HEK293 (cell line): ENCODE measurements around the gene ERBB4.

Source experiments
- YY1 ChIP-seq: fragments of 450-650 bp; formaldehyde crosslinking; IDR thresholded peaks from 2 replicates; pipeline ENCODE4 v1.5.1; 2018; ENCODE audit warnings: missing biosample characterization, missing genetic modification characterization
- ZNF121 ChIP-seq: fragments of 450-650 bp; formaldehyde crosslinking; IDR thresholded peaks from 2 replicates; pipeline ENCODE4 v1.5.1; 2016; ENCODE audit warnings: missing biosample characterization, missing genetic modification characterization
- ZNF529 ChIP-seq: fragments of 450-650 bp; formaldehyde crosslinking; IDR thresholded peaks from 2 replicates; pipeline ENCODE4 v1.5.1; 2017; ENCODE audit warnings: missing genetic modification characterization, missing biosample characterization; ENCODE audit not compliant: insufficient replicate concordance
- TF ChIP-seq, protein P1 (sequence below): fragments of 450-650 bp; formaldehyde crosslinking; IDR thresholded peaks from 2 replicates; pipeline ENCODE4 v1.5.1; 2016; ENCODE audit warnings: missing biosample characterization, missing genetic modification characterization
- TF ChIP-seq, protein P2 (sequence below): fragments of 450-650 bp; formaldehyde crosslinking; IDR thresholded peaks from 2 replicates; pipeline ENCODE4 v1.5.1; 2016; ENCODE audit warnings: missing biosample characterization, missing genetic modification characterization

DNA sequence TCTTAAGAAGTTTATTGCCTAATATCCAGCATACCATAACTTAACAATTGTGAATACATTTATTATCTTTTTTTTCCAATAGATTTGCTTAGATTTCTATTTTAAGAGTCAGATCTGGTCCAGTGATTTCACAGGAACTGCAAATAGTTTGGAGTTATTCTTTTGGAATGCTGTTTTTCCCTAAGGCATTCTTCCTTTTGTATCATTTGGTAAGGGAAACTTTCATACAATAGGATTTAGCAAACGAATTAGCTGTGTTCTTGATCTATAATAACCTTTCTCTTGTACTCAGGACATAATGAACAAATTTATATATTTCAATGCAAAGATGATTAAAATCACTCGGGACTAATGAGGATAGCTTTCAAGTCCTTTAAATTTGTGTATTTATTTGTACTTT, 201.6 kb downstream of the ERBB4 start:
- TF ChIP-seq ZNF529, result no peak
- no peak for TF ChIP-seq ZNF121 (tag by site-specific recombination)
- TF ChIP-seq, protein P1, sequence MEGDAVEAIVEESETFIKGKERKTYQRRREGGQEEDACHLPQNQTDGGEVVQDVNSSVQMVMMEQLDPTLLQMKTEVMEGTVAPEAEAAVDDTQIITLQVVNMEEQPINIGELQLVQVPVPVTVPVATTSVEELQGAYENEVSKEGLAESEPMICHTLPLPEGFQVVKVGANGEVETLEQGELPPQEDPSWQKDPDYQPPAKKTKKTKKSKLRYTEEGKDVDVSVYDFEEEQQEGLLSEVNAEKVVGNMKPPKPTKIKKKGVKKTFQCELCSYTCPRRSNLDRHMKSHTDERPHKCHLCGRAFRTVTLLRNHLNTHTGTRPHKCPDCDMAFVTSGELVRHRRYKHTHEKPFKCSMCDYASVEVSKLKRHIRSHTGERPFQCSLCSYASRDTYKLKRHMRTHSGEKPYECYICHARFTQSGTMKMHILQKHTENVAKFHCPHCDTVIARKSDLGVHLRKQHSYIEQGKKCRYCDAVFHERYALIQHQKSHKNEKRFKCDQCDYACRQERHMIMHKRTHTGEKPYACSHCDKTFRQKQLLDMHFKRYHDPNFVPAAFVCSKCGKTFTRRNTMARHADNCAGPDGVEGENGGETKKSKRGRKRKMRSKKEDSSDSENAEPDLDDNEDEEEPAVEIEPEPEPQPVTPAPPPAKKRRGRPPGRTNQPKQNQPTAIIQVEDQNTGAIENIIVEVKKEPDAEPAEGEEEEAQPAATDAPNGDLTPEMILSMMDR (tag by site-specific recombination), result no peak
- TF ChIP-seq, protein P2, sequence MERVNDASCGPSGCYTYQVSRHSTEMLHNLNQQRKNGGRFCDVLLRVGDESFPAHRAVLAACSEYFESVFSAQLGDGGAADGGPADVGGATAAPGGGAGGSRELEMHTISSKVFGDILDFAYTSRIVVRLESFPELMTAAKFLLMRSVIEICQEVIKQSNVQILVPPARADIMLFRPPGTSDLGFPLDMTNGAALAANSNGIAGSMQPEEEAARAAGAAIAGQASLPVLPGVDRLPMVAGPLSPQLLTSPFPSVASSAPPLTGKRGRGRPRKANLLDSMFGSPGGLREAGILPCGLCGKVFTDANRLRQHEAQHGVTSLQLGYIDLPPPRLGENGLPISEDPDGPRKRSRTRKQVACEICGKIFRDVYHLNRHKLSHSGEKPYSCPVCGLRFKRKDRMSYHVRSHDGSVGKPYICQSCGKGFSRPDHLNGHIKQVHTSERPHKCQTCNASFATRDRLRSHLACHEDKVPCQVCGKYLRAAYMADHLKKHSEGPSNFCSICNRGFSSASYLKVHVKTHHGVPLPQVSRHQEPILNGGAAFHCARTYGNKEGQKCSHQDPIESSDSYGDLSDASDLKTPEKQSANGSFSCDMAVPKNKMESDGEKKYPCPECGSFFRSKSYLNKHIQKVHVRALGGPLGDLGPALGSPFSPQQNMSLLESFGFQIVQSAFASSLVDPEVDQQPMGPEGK, result no peak
- TF ChIP-seq YY1, result no peak
